NT2/D1 (cell line): ENCODE results near the gene PRDM12.

Source experiments
- SUZ12 ChIP-seq: IDR thresholded peaks from 2 replicates; pipeline ENCODE4 v1.6.1; 2011; ENCODE audit not compliant: insufficient read length, insufficient read depth; ENCODE audit errors: extremely low read depth
- YY1 ChIP-seq: IDR thresholded peaks from 2 replicates; pipeline ENCODE4 v1.6.1; 2011; ENCODE audit not compliant: insufficient read length, insufficient read depth
- ZNF274 ChIP-seq: IDR thresholded peaks from 2 replicates; pipeline ENCODE4 v1.6.1; 2011; ENCODE audit warnings: mild to moderate bottlenecking, low read depth, low read length

- TF ChIP-seq SUZ12 (no peak), YY1 (no peak), ZNF274 (no peak)
These were observed 21.5 kb upstream of the PRDM12 start for GRCh38 chr9:130642926-130643325.
